DMS79 treated with DMSO at 0.1 percent for 48 hours (cell line): ENCODE measurements around the gene ACE2.

Source experiments
- DNase-seq: peaks from one replicate; lab custom pipeline; 2025; lab: John Stamatoyannopoulos, UW

ACE2 gene

GRCh38 chrX:15574017-15574416, 26.7 kb downstream of the ACE2 start:
- peak; percentile 27 for DNase-seq

DNA sequence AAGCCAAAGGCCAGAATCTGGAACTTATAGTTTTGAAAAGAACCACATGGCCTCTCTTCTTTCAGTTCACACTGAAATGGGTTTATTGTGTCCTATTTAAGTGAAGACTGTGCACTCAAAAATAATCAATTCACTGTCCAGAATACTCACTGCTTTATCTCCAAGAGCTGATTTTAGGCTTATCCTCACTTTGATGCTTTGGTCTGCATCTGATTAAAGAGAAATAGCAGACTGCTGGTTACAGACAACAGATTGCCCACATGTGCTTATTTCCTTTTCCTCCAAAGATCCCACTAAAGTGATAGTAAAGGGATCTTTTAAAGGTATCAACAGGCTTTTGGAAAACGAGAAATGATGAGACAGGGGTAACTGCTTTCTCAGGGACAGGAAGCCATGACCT, 30.6 kb downstream of the ACE2 start:
- no peak for DNase-seq

DNA sequence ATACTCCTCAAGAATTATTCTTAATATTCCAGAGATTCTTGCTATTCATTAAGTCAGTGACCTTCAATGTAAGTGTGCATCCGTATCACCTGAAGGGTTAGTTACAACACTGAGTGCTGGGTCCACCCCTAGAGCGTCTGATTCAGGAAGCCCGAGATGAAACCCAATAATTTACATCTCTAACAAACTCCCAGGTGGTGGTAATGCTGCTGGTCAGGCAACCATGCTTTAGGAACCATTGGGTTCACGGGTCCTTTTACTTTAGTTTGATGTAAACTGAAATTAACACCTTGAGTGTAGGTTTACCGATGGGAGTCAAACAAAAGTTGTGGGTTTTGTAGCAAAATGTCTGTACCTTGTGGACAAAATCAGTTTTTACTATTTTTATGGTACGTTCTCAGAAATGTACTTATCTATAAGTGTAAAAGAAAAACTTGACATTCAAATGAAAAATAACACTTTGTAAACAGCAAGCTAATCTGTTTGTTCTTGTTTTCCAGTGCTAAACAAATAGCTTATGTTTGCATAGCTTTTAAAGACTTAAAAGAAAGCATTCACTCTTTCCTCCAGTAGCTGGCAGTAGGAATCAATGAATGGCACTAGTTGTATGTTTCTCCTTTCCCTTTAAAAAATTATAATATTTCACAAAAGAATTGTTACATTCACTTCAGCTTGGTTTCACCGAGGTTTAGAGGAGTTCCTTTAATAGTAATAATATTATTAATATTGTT, 32.7 kb downstream of the ACE2 start:
- peak; percentile 2 for DNase-seq

- no peak for DNase-seq
These were observed 33.5 kb downstream of the ACE2 start for GRCh38 chrX:15567267-15567666.

- no peak for DNase-seq
These were observed 34.5 kb downstream of the ACE2 start for GRCh38 chrX:15566244-15566643.

DNA sequence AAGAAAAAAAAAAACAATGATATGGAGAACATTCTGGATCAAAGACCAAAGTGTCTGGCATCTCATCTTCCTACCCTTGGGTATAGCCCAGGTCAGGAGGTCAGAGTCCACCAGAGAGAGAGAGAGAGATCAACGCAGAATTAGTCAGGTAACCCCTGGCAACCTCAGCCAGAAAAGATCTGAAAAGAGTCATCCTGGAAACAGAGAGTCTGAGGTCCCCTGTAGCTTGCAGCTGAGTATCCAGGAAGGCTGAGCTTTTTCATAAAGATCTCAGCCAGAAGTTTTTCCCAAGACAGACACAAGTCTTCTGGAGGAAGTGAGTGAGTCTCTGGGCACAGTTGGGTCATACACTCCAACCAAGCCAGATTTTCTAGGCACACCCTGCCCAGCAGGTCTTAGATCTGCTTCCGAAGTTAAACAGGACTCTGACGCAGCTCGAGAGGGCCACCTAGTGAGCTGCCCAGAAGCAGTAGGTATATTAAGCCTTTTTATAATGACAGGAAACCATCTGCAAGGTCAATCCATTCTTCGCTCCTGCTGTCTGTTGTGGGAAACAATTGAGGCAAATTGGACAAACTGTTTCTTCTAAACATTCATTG, 35.7 kb downstream of the ACE2 start:
- peak; percentile 17 for DNase-seq

GRCh38 chrX:15563056-15563455, 37.7 kb downstream of the ACE2 start:
- no peak for DNase-seq

DNA sequence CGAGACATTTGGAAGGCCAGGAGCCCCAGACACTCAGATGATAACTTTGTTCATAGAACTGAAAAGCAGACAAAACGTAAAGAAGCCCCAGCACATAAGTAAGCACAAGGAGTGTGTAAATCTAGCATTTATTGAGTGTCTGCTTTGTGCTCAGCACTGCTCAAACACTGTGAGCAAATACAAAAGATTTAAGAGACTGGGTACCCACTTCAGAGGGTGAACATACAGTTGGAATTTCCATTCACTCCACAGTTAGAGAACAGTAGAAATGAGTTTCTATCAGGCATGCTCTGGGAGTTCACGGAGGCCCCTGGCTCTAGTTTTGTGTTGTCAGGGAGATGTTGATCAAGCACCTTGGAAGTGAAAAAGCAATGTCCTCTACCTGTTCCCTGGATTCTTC, 39.8 kb downstream of the ACE2 start:
- DNase-seq, result no peak

GRCh38 chrX:15559227-15559626, 41.5 kb downstream of the ACE2 start:
- DNase-seq, result no peak

GRCh38 chrX:15549189-15550012, 51.4 kb downstream of the ACE2 start:
- DNase-seq, result no peak

GRCh38 chrX:15547356-15547755, 53.4 kb downstream of the ACE2 start:
- DNase-seq, result no peak

GRCh38 chrX:15546745-15547144, 54.0 kb downstream of the ACE2 start:
- DNase-seq, result no peak

DNA sequence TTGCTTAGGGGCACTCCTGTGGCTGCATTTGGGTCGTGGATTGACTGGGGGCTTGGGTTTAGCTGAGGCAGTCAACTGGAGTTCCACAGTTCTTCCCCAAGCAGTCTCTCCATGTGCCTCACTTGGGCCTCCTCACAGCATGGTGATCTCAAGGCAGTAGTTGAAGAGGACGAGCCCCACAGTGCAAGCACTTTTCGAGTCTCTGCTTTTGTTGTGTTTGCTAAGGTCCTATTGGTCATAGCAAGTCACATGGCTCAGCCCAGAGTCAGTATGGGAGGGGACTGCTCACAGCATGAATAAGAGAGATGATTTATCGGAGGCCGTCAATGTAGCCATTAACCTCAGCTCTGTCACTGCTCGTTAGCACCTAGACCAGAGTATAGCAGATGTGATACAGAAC, 70.4 kb downstream of the ACE2 start:
- no peak for DNase-seq

- DNase-seq, result no peak
These were observed 71.6 kb downstream of the ACE2 start for GRCh38 chrX:15529165-15529564.

GRCh38 chrX:15525664-15526416, 74.9 kb downstream of the ACE2 start:
- DNase-seq, result peak; percentile 32

DNA sequence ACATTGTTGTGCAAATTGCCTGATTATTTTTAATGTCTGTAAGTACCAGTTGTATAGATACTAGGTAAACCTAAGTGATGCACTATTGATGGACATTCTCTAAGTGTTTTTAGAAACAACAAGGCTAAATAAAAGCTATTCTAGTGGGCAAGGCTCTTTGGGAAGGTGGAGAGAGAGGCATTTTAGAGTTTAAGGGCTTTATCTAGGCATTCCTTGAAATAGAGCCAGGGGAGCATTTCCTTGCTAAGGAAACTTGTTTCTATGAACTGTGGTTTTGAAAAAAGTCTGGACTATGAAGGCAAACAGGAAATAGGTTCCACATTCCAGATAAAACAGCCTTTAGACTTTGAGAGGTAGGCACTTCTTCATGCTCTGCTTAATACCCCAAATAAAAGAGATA, 76.3 kb downstream of the ACE2 start:
- DNase-seq, result peak; percentile 28

- DNase-seq, result no peak
These were observed 77.7 kb downstream of the ACE2 start for GRCh38 chrX:15523088-15523487.

- DNase-seq, result no peak
These were observed 78.3 kb downstream of the ACE2 start for GRCh38 chrX:15522464-15522863.

GRCh38 chrX:15515931-15516330, 84.8 kb downstream of the ACE2 start:
- peak; percentile 14 for DNase-seq

- no peak for DNase-seq
These were observed 86.5 kb downstream of the ACE2 start for GRCh38 chrX:15514279-15514678.

DNA sequence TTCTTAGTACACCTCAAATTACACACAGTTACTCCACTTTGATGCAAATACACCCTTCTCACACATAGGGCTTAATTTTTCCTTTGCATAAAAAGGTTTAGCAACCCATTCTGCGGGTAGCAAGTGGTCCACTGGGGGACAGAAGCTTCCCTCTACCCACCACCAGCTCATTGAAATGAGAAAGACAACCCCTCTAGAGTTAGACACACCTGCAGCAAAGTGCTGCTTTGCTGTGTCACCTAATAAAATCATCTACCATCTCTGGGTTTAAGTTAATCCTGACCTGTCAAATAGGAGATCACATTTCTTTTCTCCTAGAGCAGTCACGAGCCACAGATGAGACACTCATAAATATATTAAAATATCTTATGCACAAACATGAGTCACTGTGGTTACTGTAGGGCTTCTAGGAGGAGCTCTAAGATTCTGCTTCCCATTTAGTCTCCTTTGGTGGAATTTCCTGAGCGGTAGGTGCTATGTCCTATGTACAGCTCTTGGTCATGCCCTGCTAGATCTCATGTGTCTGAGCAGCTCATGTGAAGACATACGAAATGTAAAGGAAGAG, 88.3 kb downstream of the ACE2 start:
- DNase-seq, result no peak

GRCh38 chrX:15511563-15511962, 89.2 kb downstream of the ACE2 start:
- DNase-seq, result no peak
